ENCODE measurements around the gene KLLN. TPM values are rescaled to one million over a fixed set of nuclear protein-coding genes. Genes with fewer than 3 reads are reported as not detected.

KLLN gene
- total and polyA plus RNA-seq, 2 of the 13 experiments (the other 11 are each of a cell fraction or from before 2014, with no cell fraction given): 0.08 to 0.44 TPM

DNA sequence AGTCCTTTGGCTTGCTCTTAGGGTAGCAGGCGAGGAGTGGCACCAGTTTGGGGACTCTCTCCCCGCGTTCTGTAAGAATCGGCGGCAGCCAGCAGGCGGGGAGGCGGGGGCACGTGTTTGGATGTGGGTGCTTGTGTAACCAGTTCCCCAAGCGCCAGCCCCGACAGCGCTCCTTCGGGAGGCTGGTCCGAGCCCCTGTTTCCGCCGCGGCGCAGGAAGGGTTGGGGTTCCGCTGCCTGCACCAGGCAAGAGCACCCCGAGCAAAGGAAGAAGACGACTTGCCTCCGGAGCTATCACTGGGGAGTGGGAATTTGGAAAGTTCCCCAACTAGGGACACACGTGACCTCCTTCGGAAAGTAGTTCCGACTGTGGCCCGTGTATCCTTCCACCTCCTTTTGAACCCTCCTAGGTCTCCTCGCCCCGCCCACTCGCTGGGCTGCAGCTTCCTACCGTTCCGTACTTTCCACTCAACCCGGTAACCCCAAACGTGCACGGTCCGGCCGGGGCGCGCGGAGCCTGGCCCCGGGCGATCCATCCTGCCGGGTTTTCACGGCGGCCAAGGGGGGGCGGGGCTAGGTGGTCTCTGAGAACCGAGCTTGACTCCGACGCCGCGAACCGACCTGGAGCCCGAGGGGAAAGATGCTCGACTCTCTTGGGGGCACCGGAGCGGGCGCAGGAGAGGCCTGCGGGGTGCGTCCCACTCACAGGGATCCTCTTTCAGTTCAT lies 1.2 kb downstream of the KLLN start (continued):
- TF ChIP-seq NPAS2 (CRISPR knock-in tag; IDR thresholded peaks at IDR 0.05; ENCODE audit: borderline replicate concordance): no peak
- TF ChIP-seq STAT5B (CRISPR knock-in tag; IDR thresholded peaks at IDR 0.05): 0 out of 2 replicates have a peak, but pooled peaks have one; percentile 11
- TF ChIP-seq MXD3 (CRISPR knock-in tag; IDR thresholded peaks at IDR 0.05): peak; percentile 86
- TF ChIP-seq ZNF274 (CRISPR knock-in tag; IDR thresholded peaks at IDR 0.05): no peak; the same call in none of the 2 replicates
- TF ChIP-seq REXO4 (CRISPR knock-in tag; IDR thresholded peaks at IDR 0.05; ENCODE audit: borderline replicate concordance): no peak
- TF ChIP-seq, protein P1, sequence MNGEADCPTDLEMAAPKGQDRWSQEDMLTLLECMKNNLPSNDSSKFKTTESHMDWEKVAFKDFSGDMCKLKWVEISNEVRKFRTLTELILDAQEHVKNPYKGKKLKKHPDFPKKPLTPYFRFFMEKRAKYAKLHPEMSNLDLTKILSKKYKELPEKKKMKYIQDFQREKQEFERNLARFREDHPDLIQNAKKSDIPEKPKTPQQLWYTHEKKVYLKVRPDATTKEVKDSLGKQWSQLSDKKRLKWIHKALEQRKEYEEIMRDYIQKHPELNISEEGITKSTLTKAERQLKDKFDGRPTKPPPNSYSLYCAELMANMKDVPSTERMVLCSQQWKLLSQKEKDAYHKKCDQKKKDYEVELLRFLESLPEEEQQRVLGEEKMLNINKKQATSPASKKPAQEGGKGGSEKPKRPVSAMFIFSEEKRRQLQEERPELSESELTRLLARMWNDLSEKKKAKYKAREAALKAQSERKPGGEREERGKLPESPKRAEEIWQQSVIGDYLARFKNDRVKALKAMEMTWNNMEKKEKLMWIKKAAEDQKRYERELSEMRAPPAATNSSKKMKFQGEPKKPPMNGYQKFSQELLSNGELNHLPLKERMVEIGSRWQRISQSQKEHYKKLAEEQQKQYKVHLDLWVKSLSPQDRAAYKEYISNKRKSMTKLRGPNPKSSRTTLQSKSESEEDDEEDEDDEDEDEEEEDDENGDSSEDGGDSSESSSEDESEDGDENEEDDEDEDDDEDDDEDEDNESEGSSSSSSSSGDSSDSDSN (CRISPR knock-in tag; IDR thresholded peaks at IDR 0.05): peak; percentile 91
- TF ChIP-seq ZNF598 (CRISPR knock-in tag; IDR thresholded peaks at IDR 0.05; ENCODE audit: borderline replicate concordance): peak; percentile 91; the same call in 1 of the 2 replicates
- TF ChIP-seq ZNF432 (CRISPR knock-in tag; IDR thresholded peaks at IDR 0.05; ENCODE audit: borderline replicate concordance): no peak
- TF ChIP-seq ZNF563 (CRISPR knock-in tag; IDR thresholded peaks at IDR 0.05): peak; percentile 74
- peak; percentile 86 for TF ChIP-seq HIVEP1 (CRISPR knock-in tag; IDR thresholded peaks at IDR 0.05)
- TF ChIP-seq ZNF326 (CRISPR knock-in tag; IDR thresholded peaks at IDR 0.05; ENCODE audit: borderline replicate concordance): no peak; the same call in 1 of the 2 replicates
- peak; percentile 58; the same call in 1 of the 2 replicates for TF ChIP-seq ZNF180 (CRISPR knock-in tag; IDR thresholded peaks at IDR 0.05; ENCODE audit: borderline replicate concordance, low read depth)
- peak; percentile 100 for TF ChIP-seq ZBTB25 (CRISPR knock-in tag; IDR thresholded peaks at IDR 0.05)
- peak; percentile 87 for TF ChIP-seq KAT8 (CRISPR knock-in tag; IDR thresholded peaks at IDR 0.05)
- TF ChIP-seq SRSF4 (IDR thresholded peaks at IDR 0.05; ENCODE audit: low read depth, low read length, poor library complexity, severe bottlenecking): no peak
- 0 out of 2 replicates have a peak, but pooled peaks have one; percentile 9 for TF ChIP-seq ARID3A (IDR thresholded peaks at IDR 0.05; ENCODE audit: low read depth, low read length)
- TF ChIP-seq NFIB (CRISPR knock-in tag; IDR thresholded peaks at IDR 0.05; ENCODE audit: borderline replicate concordance): no peak
- peak; percentile 76 for TF ChIP-seq AGO2 (optimal IDR thresholded peaks at IDR 0.05; ENCODE audit: low read depth, low read length)
- TF ChIP-seq ZNF232 (CRISPR knock-in tag; IDR thresholded peaks at IDR 0.05; ENCODE audit: borderline replicate concordance): peak; percentile 87; the same call in 1 of the 2 replicates
- TF ChIP-seq, protein P2, sequence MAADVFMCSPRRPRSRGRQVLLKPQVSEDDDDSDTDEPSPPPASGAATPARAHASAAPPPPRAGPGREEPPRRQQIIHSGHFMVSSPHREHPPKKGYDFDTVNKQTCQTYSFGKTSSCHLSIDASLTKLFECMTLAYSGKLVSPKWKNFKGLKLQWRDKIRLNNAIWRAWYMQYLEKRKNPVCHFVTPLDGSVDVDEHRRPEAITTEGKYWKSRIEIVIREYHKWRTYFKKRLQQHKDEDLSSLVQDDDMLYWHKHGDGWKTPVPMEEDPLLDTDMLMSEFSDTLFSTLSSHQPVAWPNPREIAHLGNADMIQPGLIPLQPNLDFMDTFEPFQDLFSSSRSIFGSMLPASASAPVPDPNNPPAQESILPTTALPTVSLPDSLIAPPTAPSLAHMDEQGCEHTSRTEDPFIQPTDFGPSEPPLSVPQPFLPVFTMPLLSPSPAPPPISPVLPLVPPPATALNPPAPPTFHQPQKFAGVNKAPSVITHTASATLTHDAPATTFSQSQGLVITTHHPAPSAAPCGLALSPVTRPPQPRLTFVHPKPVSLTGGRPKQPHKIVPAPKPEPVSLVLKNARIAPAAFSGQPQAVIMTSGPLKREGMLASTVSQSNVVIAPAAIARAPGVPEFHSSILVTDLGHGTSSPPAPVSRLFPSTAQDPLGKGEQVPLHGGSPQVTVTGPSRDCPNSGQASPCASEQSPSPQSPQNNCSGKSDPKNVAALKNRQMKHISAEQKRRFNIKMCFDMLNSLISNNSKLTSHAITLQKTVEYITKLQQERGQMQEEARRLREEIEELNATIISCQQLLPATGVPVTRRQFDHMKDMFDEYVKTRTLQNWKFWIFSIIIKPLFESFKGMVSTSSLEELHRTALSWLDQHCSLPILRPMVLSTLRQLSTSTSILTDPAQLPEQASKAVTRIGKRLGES (CRISPR knock-in tag; IDR thresholded peaks at IDR 0.05; ENCODE audit: borderline replicate concordance): no peak

All from HepG2 (cell line).